ENCODE results near the gene PTCH1. TPM values are rescaled to one million over a fixed set of nuclear protein-coding genes. Genes with fewer than 3 reads are reported as not detected.

The PTCH1 gene
- total and polyA plus RNA-seq, 11 donors, result 2.2 to 15.2 (median 5.4) TPM

DNA sequence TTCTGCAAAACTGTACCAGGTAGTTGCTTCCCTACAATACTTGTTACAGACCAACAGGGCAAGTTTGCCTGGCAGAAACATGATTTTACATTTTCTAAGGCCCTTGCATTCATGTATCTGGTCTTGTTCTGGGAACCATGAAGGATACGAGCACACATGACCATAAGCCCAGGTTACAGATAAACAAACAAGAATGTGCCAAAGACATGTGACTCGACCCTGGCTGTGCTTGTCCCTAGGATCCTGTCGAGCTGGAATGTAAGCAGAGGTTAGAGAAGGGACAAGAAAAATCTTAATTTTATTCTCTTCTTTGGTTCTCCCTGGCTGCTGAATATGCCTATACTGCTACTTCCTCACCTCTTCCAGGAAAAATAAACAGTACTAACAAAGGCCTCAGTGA is 32.5 kb downstream of the PTCH1 start:
- no peak overlapping the region for H3K27ac ChIP-seq
- H3K36me3 ChIP-seq, result peaks cover 0 to 22% (median 14%) of the 10 kb centered on the region in 9 donors
- no peak for DNase-seq
- no peak overlapping the region for H3K4me3 ChIP-seq
- no peaks in the 10 kb centered on the region for H3K9me3 ChIP-seq
- intact Hi-C loops (cut with DNase I), result no loop called here
- TF ChIP-seq CTCF (IDR thresholded peaks at IDR 0.05), result no peak
- no peak for TF ChIP-seq POLR2A (IDR thresholded peaks at IDR 0.05)
- 43 to 52% (median 45%) methylated on average over 3 of the region's 3 CpGs for WGBS, 4 donors
- H3K4me1 ChIP-seq, result peaks cover 0 to 36% (median 6%) of the 10 kb centered on the region in 12 donors
- H3K27me3 ChIP-seq, result no peaks in the 10 kb centered on the region
- peak in 3 of 4 donors; percentile 39 to 74 (median 62) for ATAC-seq

DNA sequence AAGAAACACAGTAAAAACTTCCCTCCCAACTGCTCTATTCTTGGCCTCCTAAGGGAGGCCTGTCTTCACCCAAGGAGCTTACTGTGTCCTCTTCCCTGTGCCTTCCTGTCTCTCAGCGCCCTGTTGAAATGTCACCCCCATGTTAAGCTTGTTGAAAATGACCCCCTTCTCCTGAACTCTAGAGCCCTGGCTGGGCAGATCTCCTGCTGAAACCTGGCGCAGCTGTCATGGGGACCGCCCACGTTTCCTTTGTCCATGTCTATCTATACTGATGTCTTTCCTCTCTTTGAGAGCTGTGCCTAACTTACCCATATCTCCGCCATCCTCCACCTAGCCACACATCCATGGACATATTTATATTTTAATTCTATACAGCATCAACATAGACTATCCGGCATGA is 33.3 kb downstream of the PTCH1 start:
- H3K27me3 ChIP-seq, result no peaks in the 10 kb centered on the region
- no peaks in the 10 kb centered on the region for H3K9me3 ChIP-seq
- ATAC-seq (no peak), DNase-seq (no peak)
- H3K27ac ChIP-seq, result no peak overlapping the region
- TF ChIP-seq POLR2A (IDR thresholded peaks at IDR 0.05) (no peak), CTCF (IDR thresholded peaks at IDR 0.05) (no peak)
- peaks cover 0 to 30% (median 21%) of the 10 kb centered on the region in 9 donors for H3K36me3 ChIP-seq
- peaks cover 0 to 36% (median 6%) of the 10 kb centered on the region in 12 donors for H3K4me1 ChIP-seq
- WGBS, 4 donors, result 84 to 95% (median 93%) methylated on average over 6 of the region's 6 CpGs
- H3K4me3 ChIP-seq, result no peak overlapping the region
- intact Hi-C loops (cut with DNase I), result no loop called here

DNA sequence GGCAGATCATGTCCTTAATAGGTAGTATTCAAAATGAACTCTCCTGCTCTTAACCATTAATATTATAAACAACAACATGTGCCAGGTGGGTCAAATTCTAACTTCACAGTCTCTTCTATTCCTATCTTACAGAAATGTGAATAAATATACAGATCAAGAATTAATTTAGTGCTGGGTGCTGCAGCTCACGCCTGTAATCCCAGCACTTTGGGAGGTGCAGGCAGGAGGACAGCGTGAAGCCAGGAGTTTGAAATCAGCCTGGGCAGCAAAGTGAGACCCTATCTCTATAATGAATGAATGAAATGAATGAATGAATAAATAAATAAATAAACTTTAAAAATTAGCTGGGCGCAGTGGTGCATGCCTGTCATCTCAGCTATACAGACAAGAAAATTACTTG is 34.1 kb downstream of the PTCH1 start:
- ATAC-seq (no peak), DNase-seq (no peak)
- H3K9me3 ChIP-seq, result no peaks in the 10 kb centered on the region
- TF ChIP-seq CTCF (IDR thresholded peaks at IDR 0.05), result no peak
- no peak for TF ChIP-seq POLR2A (IDR thresholded peaks at IDR 0.05)
- intact Hi-C loops (cut with DNase I), result no loop called here
- no peak overlapping the region for H3K27ac ChIP-seq
- peaks cover 0 to 40% (median 6%) of the 10 kb centered on the region in 12 donors for H3K4me1 ChIP-seq
- no peaks in the 10 kb centered on the region for H3K27me3 ChIP-seq
- H3K4me3 ChIP-seq, result no peak overlapping the region
- H3K36me3 ChIP-seq, result peaks cover 0 to 38% (median 29%) of the 10 kb centered on the region in 9 donors
- 96 to 99% (median 98%) methylated on average over 3 of the region's 3 CpGs for WGBS, 4 donors

- Histone ChIP-seq H3K4me3 (no peak overlapping the region), H3K27ac (no peak overlapping the region), H3K9me3 (no peaks in the 10 kb centered on the region), H3K36me3 (peaks cover 0 to 54% (median 45%) of the 10 kb centered on the region in 9 donors), H3K27me3 (no peaks in the 10 kb centered on the region), H3K4me1 (peaks cover 0 to 28% (median 6%) of the 10 kb centered on the region in 12 donors)
- TF ChIP-seq POLR2A (IDR thresholded peaks at IDR 0.05) (no peak), CTCF (IDR thresholded peaks at IDR 0.05) (no peak)
- ATAC-seq, result no peak
- intact Hi-C loops (cut with DNase I), result no loop called here
- no peak for DNase-seq
- 78 to 94% (median 88%) methylated on average over 2 of the region's 2 CpGs for WGBS, 4 donors
These were observed 35.8 kb downstream of the PTCH1 start for GRCh38 chr9:95481000-95481399.
